Neural cell (in vitro differentiated cells): ENCODE data around the gene COL23A1. TPM values are rescaled to one million over a fixed set of nuclear protein-coding genes. Genes with fewer than 3 reads are reported as not detected.

ENCODE experiments used
- H2AFZ ChIP-seq: fragments of 200-600, 300-800 bp; sonication (generic), shearing (Covaris generic); 2 replicates; pipeline ENCODE4 v1.6.0; 2014; ENCODE audit warnings: low read depth, mild to moderate bottlenecking, antibody characterized with exemption, low read length, moderate library complexity
- H3F3A ChIP-seq: fragments of 200-600 bp; shearing (Covaris generic); 2 replicates; pipeline ENCODE4 v1.6.1; 2016; ENCODE audit warnings: mild to moderate bottlenecking, moderate library complexity, mixed read lengths, antibody characterized with exemption, low read length; ENCODE audit not compliant: insufficient read depth, poor library complexity, severe bottlenecking
- H3K27ac ChIP-seq: fragments of 200-600, 300-800 bp; sonication (generic), shearing (Covaris generic); 2 replicates; pipeline ENCODE4 v1.5.1; 2014; ENCODE audit warnings: mild to moderate bottlenecking, low read length, moderate library complexity
- H3K27me3 ChIP-seq: fragments of 300-800, 200-600 bp; sonication (generic), shearing (Covaris generic); 2 replicates; pipeline ENCODE4 v1.6.0; 2014; ENCODE audit warnings: mild to moderate bottlenecking, low read depth, low read length, moderate library complexity; ENCODE audit not compliant: insufficient read depth
- H3K36me3 ChIP-seq: fragments of 300-800, 200-600 bp; sonication (generic), shearing (Covaris generic); 2 replicates; pipeline ENCODE4 v1.5.1; 2014; ENCODE audit warnings: mild to moderate bottlenecking, antibody characterized with exemption, low read length, moderate library complexity; ENCODE audit not compliant: insufficient read depth
- H3K4me2 ChIP-seq: fragments of 300-800, 200-600 bp; sonication (generic), shearing (Covaris generic); 2 replicates; pipeline ENCODE4 v1.6.0; 2014; ENCODE audit warnings: mild to moderate bottlenecking, low read length
- H3K4me3 ChIP-seq: fragments of 300-800, 200-600 bp; sonication (generic), shearing (Covaris generic); 2 replicates; pipeline ENCODE4 v1.5.1; 2014; ENCODE audit warnings: mild to moderate bottlenecking, low read length, moderate library complexity
- H3K79me2 ChIP-seq: fragments of 200-600 bp; shearing (Covaris generic); replicated peaks from 2 replicates; pipeline ENCODE4 v1.6.0; 2014; ENCODE audit warnings: mild to moderate bottlenecking, low read length, moderate library complexity; ENCODE audit not compliant: insufficient read depth
- H3K9ac ChIP-seq: fragments of 300-800, 200-600 bp; sonication (generic), shearing (Covaris generic); 2 replicates; pipeline ENCODE4 v1.6.1; 2016; ENCODE audit warnings: mild to moderate bottlenecking, low read length, mixed read lengths
- H3K9me2 ChIP-seq: fragments of 200-600 bp; shearing (Covaris generic); 2 replicates; pipeline ENCODE4 v1.6.1; 2016; ENCODE audit warnings: mild to moderate bottlenecking, low read length, mixed read lengths; ENCODE audit not compliant: insufficient read depth
- H3K9me3 ChIP-seq: fragments of 200-600, 300-800 bp; sonication (generic), shearing (Covaris generic); 2 replicates; pipeline ENCODE4 v1.6.1; 2016; ENCODE audit warnings: mild to moderate bottlenecking, mixed run types, low read length, moderate library complexity, mixed read lengths
- H4K20me1 ChIP-seq: fragments of 200-600 bp; shearing (Covaris generic); 2 replicates; pipeline ENCODE4 v1.6.1; 2016; ENCODE audit warnings: mild to moderate bottlenecking, mixed run types; ENCODE audit not compliant: insufficient read depth
- CTCF ChIP-seq: fragments of 450-650 bp; IDR thresholded peaks from 2 replicates; pipeline ENCODE4 v1.5.1; 2014; ENCODE audit warnings: antibody characterized with exemption, mild to moderate bottlenecking, moderate library complexity; ENCODE audit not compliant: poor library complexity, severe bottlenecking
- EP300 ChIP-seq: fragments of 450-650 bp; conservative IDR thresholded peaks from 2 replicates; pipeline ENCODE4 v1.6.1; 2014; ENCODE audit warnings: antibody characterized with exemption, mild to moderate bottlenecking, moderate library complexity; ENCODE audit not compliant: poor library complexity, severe bottlenecking
- EZH2 ChIP-seq: fragments of 200-600, 300-800 bp; shearing (Covaris generic), sonication (generic); IDR thresholded peaks from 2 replicates; pipeline ENCODE4 v1.6.1; 2014; ENCODE audit warnings: antibody characterized with exemption, low read length, borderline replicate concordance, mild to moderate bottlenecking; ENCODE audit not compliant: insufficient read depth, poor library complexity, severe bottlenecking
- MXI1 ChIP-seq: fragments of 450-650 bp; conservative IDR thresholded peaks from 2 replicates; pipeline ENCODE4 v1.6.1; 2014; ENCODE audit warnings: antibody characterized with exemption, mild to moderate bottlenecking; ENCODE audit not compliant: poor library complexity, severe bottlenecking
- POLR2AphosphoS5 ChIP-seq: IDR thresholded peaks from 2 replicates; pipeline ENCODE4 v1.6.1; 2012
- RAD21 ChIP-seq: fragments of 450-650 bp; conservative IDR thresholded peaks from 2 replicates; pipeline ENCODE4 v1.6.1; 2014; ENCODE audit warnings: antibody characterized with exemption, mild to moderate bottlenecking, moderate library complexity
- REST ChIP-seq: IDR thresholded peaks from 2 replicates; pipeline ENCODE4 v1.6.1; 2012; ENCODE audit warnings: borderline replicate concordance
- SMC3 ChIP-seq: fragments of 450-650 bp; conservative IDR thresholded peaks from 2 replicates; pipeline ENCODE4 v1.6.1; 2014; ENCODE audit warnings: antibody characterized with exemption, mild to moderate bottlenecking, moderate library complexity; ENCODE audit not compliant: poor library complexity
- TAF1 ChIP-seq: IDR thresholded peaks from 2 replicates; pipeline ENCODE4 v1.6.1; 2012; ENCODE audit warnings: low read depth
- polyA plus RNA-seq: library from polyadenylated mRNA; depleted of rRNA; stranded (reverse); fragments of >200 nt; gene quantifications from 2 replicates; pipeline ENCODE4 v1.2.3, GENCODE V29; 2014

Gene COL23A1
- polyA plus RNA-seq, 1 donor from 2014 or later: not detected

- no peak for TF ChIP-seq SMC3
- TF ChIP-seq EP300: no peak
- no peak for TF ChIP-seq REST
- TF ChIP-seq TAF1: no peak
- no peak for TF ChIP-seq MXI1
- no peak for TF ChIP-seq EZH2
- no peak for TF ChIP-seq POLR2AphosphoS5
- TF ChIP-seq CTCF: no peak
- TF ChIP-seq RAD21: no peak
- Histone ChIP-seq H3K36me3 (peaks cover 10% of the 10 kb centered on the region), H3K27me3 (no peaks in the 10 kb centered on the region), H3K9me3 (no peaks in the 10 kb centered on the region), H2AFZ (no peak overlapping the region), H3K9me2 (no peaks in the 10 kb centered on the region), H3K4me2 (no peak overlapping the region), H3K4me3 (no peak overlapping the region), H3K9ac (no peak overlapping the region), H3K79me2 (peaks cover 17% of the 10 kb centered on the region), H4K20me1 (peaks cover 7% of the 10 kb centered on the region), H3F3A (no peaks in the 10 kb centered on the region), H3K27ac (no peak overlapping the region)
These were observed 377.8 kb downstream of the COL23A1 start for GRCh38 chr5:178212241-178213002.

GRCh38 chr5:178211095-178212048, 378.8 kb downstream of the COL23A1 start:
- H3K9me2 ChIP-seq: no peaks in the 10 kb centered on the region
- H3K27ac ChIP-seq: no peak overlapping the region
- H3F3A ChIP-seq: no peaks in the 10 kb centered on the region
- H3K4me2 ChIP-seq: no peak overlapping the region
- no peak overlapping the region for H2AFZ ChIP-seq
- H3K79me2 ChIP-seq: peaks cover 28% of the 10 kb centered on the region
- H3K9me3 ChIP-seq: no peaks in the 10 kb centered on the region
- H3K4me3 ChIP-seq: no peak overlapping the region
- no peaks in the 10 kb centered on the region for H3K27me3 ChIP-seq
- TF ChIP-seq REST (no peak), TAF1 (no peak), POLR2AphosphoS5 (no peak), RAD21 (no peak), EP300 (no peak), EZH2 (no peak), MXI1 (no peak)
- H3K9ac ChIP-seq: no peak overlapping the region
- peaks cover 13% of the 10 kb centered on the region for H4K20me1 ChIP-seq
- peaks cover 10% of the 10 kb centered on the region for H3K36me3 ChIP-seq
